Measurements from ENCODE around the gene SCYL3.
"Not testable (repeated sequence)": the region's sequence is repeated elsewhere in the genome, so short reads cannot be mapped to it uniquely, and the experiment has no call there.

Gene SCYL3

DNA sequence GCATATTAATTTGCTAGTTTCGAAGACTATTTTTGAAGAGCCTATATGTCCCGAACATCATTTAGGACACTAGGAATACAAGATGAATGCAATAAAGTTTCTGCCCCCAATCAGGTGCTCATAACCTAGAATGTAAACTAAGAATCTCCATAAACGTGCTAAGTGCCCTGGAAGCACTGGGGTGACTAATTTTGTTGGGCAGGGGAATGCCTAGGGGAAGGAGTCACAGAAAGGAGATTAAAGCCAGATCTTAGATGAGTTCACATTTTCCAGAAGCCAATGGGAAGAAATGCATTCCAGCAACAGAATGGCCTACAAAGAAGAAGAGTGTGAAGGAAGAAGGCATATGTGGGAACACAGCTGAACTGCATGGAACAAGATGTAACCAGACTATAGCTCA, 19.5 kb downstream of the SCYL3 start:
- Histone ChIP-seq H3K27me3 (no peaks in the 10 kb centered on the region), H3K9me3 (no peaks in the 10 kb centered on the region), H3K36me3 (peaks cover 92% of the 10 kb centered on the region), H3K27ac (no peak overlapping the region), H3K4me1 (ENCODE audit: control insufficient read depth in 1 of 2, insufficient read depth in 1 of 2, low read depth in 1 of 2, low read length in 1 of 2) (peaks cover 0 to 1% of the 10 kb centered on the region in 2 experiments), H3K4me3 (ENCODE audit: low read depth in 1 of 2, low read length in 1 of 2) (no peak overlapping the region)
- TF ChIP-seq, protein P1, sequence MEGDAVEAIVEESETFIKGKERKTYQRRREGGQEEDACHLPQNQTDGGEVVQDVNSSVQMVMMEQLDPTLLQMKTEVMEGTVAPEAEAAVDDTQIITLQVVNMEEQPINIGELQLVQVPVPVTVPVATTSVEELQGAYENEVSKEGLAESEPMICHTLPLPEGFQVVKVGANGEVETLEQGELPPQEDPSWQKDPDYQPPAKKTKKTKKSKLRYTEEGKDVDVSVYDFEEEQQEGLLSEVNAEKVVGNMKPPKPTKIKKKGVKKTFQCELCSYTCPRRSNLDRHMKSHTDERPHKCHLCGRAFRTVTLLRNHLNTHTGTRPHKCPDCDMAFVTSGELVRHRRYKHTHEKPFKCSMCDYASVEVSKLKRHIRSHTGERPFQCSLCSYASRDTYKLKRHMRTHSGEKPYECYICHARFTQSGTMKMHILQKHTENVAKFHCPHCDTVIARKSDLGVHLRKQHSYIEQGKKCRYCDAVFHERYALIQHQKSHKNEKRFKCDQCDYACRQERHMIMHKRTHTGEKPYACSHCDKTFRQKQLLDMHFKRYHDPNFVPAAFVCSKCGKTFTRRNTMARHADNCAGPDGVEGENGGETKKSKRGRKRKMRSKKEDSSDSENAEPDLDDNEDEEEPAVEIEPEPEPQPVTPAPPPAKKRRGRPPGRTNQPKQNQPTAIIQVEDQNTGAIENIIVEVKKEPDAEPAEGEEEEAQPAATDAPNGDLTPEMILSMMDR (IDR thresholded peaks at IDR 0.05) = no peak

GRCh38 chr1:169873582-169874199, 20.0 kb downstream of the SCYL3 start:
- Histone ChIP-seq H3K27me3 (no peaks in the 10 kb centered on the region), H3K4me3 (ENCODE audit: low read depth in 1 of 2, low read length in 1 of 2) (no peak overlapping the region), H3K9me3 (no peaks in the 10 kb centered on the region), H3K4me1 (ENCODE audit: control insufficient read depth in 1 of 2, insufficient read depth in 1 of 2, low read depth in 1 of 2, low read length in 1 of 2) (no peaks in the 10 kb centered on the region), H3K27ac (no peak overlapping the region), H3K36me3 (peaks cover 97% of the 10 kb centered on the region)
- TF ChIP-seq, protein P1 (IDR thresholded peaks at IDR 0.05) = no peak

DNA sequence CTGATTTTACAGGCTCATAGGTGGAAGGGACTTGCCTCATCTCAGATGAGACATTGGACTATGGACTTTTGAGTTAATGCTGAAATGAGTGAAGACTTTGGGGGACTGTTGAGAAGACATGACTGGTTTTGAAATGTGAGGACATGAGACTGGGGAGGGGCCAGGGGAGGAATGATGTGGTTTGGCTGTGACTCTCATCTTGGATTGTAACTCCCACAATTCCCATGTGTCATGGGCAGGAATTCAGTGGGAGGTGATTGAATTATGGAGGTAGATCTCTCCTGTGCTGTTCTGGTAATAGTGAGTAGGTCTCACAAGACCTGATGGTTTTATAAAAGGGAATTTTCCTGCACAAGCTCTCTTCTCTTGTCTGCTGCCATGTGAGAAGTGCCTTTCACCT, 20.8 kb downstream of the SCYL3 start:
- TF ChIP-seq, protein P1 (IDR thresholded peaks at IDR 0.05) = no peak
- H3K27ac ChIP-seq = no peak overlapping the region
- peaks cover 98% of the 10 kb centered on the region for H3K36me3 ChIP-seq
- H3K9me3 ChIP-seq = no peaks in the 10 kb centered on the region
- H3K27me3 ChIP-seq = no peaks in the 10 kb centered on the region
- no peak overlapping the region for H3K4me3 ChIP-seq (ENCODE audit: low read depth in 1 of 2, low read length in 1 of 2)
- H3K4me1 ChIP-seq (ENCODE audit: control insufficient read depth in 1 of 2, insufficient read depth in 1 of 2, low read depth in 1 of 2, low read length in 1 of 2) = no peaks in the 10 kb centered on the region

GRCh38 chr1:169871988-169872387, 21.7 kb downstream of the SCYL3 start:
- H3K9me3 ChIP-seq; H3K4me1 ChIP-seq (ENCODE audit: control insufficient read depth in 1 of 2, insufficient read depth in 1 of 2, low read depth in 1 of 2, low read length in 1 of 2); H3K4me3 ChIP-seq (ENCODE audit: low read depth in 1 of 2, low read length in 1 of 2); H3K27ac ChIP-seq; H3K27me3 ChIP-seq: not testable (repeated sequence)
- H3K36me3 ChIP-seq = peaks cover 98% of the 10 kb centered on the region

GRCh38 chr1:169869426-169869825, 24.3 kb downstream of the SCYL3 start:
- H3K9me3 ChIP-seq = no peaks in the 10 kb centered on the region
- no peak overlapping the region for H3K27ac ChIP-seq
- H3K4me3 ChIP-seq (ENCODE audit: low read depth in 1 of 2, low read length in 1 of 2) = no peak overlapping the region
- no peaks in the 10 kb centered on the region for H3K27me3 ChIP-seq
- H3K4me1 ChIP-seq (ENCODE audit: control insufficient read depth in 1 of 2, insufficient read depth in 1 of 2, low read depth in 1 of 2, low read length in 1 of 2) = no peaks in the 10 kb centered on the region
- TF ChIP-seq, protein P1 (IDR thresholded peaks at IDR 0.05) = no peak
- H3K36me3 ChIP-seq = peaks cover 100% of the 10 kb centered on the region

DNA sequence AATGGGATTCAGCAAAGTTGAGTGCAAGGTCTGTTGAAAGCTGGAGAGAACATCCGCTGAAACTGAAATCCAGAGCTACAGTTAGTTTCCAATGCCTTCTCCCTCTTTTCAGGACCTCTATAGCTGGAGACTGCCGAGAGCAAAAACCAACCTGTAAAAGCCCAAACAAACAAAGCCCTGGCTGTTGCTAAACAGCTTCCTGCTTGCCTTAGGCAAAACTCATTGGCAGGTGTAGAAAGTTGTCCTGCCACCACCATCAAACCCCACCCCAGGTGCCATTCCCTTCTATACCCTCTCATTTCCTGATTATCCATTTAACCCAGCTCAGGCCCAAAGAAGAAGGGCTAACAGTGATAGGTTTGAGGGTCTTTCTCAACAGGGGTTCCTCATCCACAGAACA, 24.7 kb downstream of the SCYL3 start:
- TF ChIP-seq, protein P1 (IDR thresholded peaks at IDR 0.05) = no peak
- no peaks in the 10 kb centered on the region for H3K27me3 ChIP-seq
- peaks cover 100% of the 10 kb centered on the region for H3K36me3 ChIP-seq
- no peak overlapping the region for H3K27ac ChIP-seq
- no peaks in the 10 kb centered on the region for H3K4me1 ChIP-seq (ENCODE audit: control insufficient read depth in 1 of 2, insufficient read depth in 1 of 2, low read depth in 1 of 2, low read length in 1 of 2)
- no peaks in the 10 kb centered on the region for H3K9me3 ChIP-seq
- H3K4me3 ChIP-seq (ENCODE audit: low read depth in 1 of 2, low read length in 1 of 2) = no peak overlapping the region

Measured in neutrophil (primary cell).